Motor neuron (in vitro differentiated cells): ENCODE measurements around the gene CAMTA1. TPM values are rescaled to one million over a fixed set of nuclear protein-coding genes. Genes with fewer than 3 reads are reported as not detected.

ENCODE experiments used
- ATAC-seq, 8 experiments: fragments of 200-7000 bp; cut with Tn5 transposase; replicated peaks in 6 of 8; 2 replicates each; pipeline ENCODE4 v1.8.0; 2021; ENCODE audit warnings: mild to moderate bottlenecking in 8 of 8, moderate library complexity in 8 of 8
- H3K27ac ChIP-seq, 2 donors: fragments of 250-450 bp; sonication (Bioruptor Pico); 2 replicates each; pipeline ENCODE4 v1.9.0; 2021; ENCODE audit warnings: antibody characterized with exemption in 2 of 2, mild to moderate bottlenecking in 2 of 2, moderate library complexity in 1 of 2
- H3K4me1 ChIP-seq, 2 donors: fragments of 250-450 bp; sonication (Bioruptor Pico); replicated peaks in 1 of 2; 2 replicates each; pipeline ENCODE4 v1.6.1; 2021; ENCODE audit warnings: antibody characterized with exemption in 2 of 2, mild to moderate bottlenecking in 2 of 2, moderate library complexity in 1 of 2
- H3K4me3 ChIP-seq, 5 donors: fragments of 250-450 bp; sonication (Bioruptor Pico); 2 replicates each; pipeline ENCODE4 v1.9.0; 2021; ENCODE audit warnings: antibody characterized with exemption in 5 of 5, mild to moderate bottlenecking in 5 of 5, moderate library complexity in 4 of 5
- WGBS, 10 experiments: fragments of 450-650 bp; shearing (Covaris generic); methylation state at CpG; one replicate each; pipeline ENCODE4 v1.0.0; 2022; 5-methylcytosine and 5-hydroxymethylcytosine counted together
- in situ Hi-C, 9 experiments: fragments of 400-800 bp; cut with MboI; loops; one replicate each; pipeline ENCODE4 v1.15.0; 2021; ENCODE audit warnings: low sequenced_read_pairs in 9 of 9, low pct_unique_long_range_greater_than_20kb in 2 of 9; ENCODE audit not compliant: unreplicated experiment in 9 of 9
- total RNA-seq, 8 experiments: library from RNA; unstranded; fragments of 300-600 nt; gene quantifications; 2 replicates each; pipeline versions ENCODE4 v1.2.3 to v1.2.4, GENCODE V29; 2022

The CAMTA1 gene
- total RNA-seq, 8 experiments from 2014 or later = 38.5 to 145 (median 77.6) TPM

- in situ Hi-C loops = no loop called here
- peak in 5 of 8 experiments; percentile 45 to 74 (median 59) for ATAC-seq
- Histone ChIP-seq H3K4me1 (peaks cover 23 to 35% of the 10 kb centered on the region in 2 donors), H3K4me3 (no peak overlapping the region), H3K27ac (peak overlapping the region in 1 of 2 donors; percentile 28)
- WGBS, 10 experiments = 63 to 100% (median 78%) methylated on average over 1 to 17 of the region's 17 CpGs; no CpG with 5 or more reads in 1 of the 10 experiments
These were observed 641.7 kb downstream of the CAMTA1 start for GRCh38 chr1:7426780-7427604.

GRCh38 chr1:7427605-7428300, 642.5 kb downstream of the CAMTA1 start:
- Histone ChIP-seq H3K4me1 (peaks cover 29 to 42% of the 10 kb centered on the region in 2 donors), H3K4me3 (no peak overlapping the region), H3K27ac (peak overlapping the region; percentile 3 to 56)
- ATAC-seq = peak in 5 of 8 experiments; percentile 44 to 82 (median 68)
- in situ Hi-C loops = no loop called here
- 40 to 93% (median 61%) methylated on average over 2 to 11 of the region's 17 CpGs; no CpG with 5 or more reads in 3 of the 10 experiments for WGBS, 10 experiments

- in situ Hi-C loops = no loop called here
- Histone ChIP-seq H3K4me3 (no peak overlapping the region), H3K4me1 (peaks cover 37 to 52% of the 10 kb centered on the region in 2 donors), H3K27ac (no peak overlapping the region)
- 58 to 100% (median 89%) methylated on average over 1 to 3 of the region's 3 CpGs; no CpG with 5 or more reads in 2 of the 10 experiments for WGBS, 10 experiments
- no peak for ATAC-seq
These were observed 644.0 kb downstream of the CAMTA1 start for GRCh38 chr1:7429290-7429689.

- Histone ChIP-seq H3K4me3 (no peak overlapping the region), H3K4me1 (peaks cover 37 to 52% of the 10 kb centered on the region in 2 donors), H3K27ac (no peak overlapping the region)
- in situ Hi-C loops = no loop called here
- ATAC-seq = no peak
- 60 to 100% (median 96%) methylated on average over 1 to 6 of the region's 7 CpGs; no CpG with 5 or more reads in 2 of the 10 experiments for WGBS, 10 experiments
These were observed 644.9 kb downstream of the CAMTA1 start for GRCh38 chr1:7430047-7430608.

- no peak for ATAC-seq
- WGBS, 10 experiments = 0 to 100% (median 82%) methylated on average over 1 of the region's 1 CpG; no CpG with 5 or more reads in 3 of the 10 experiments
- Histone ChIP-seq H3K4me1 (peaks cover 42 to 51% of the 10 kb centered on the region in 2 donors), H3K27ac (no peak overlapping the region), H3K4me3 (no peak overlapping the region)
- in situ Hi-C loops = no loop called here
These were observed 645.4 kb downstream of the CAMTA1 start for GRCh38 chr1:7430691-7431090.

- whole genome bisulfite sequencing, 10 experiments = 56 to 100% (median 77%) methylated on average over 2 to 10 of the region's 15 CpGs; no CpG with 5 or more reads in 1 of the 10 experiments
- peaks cover 34 to 41% of the 10 kb centered on the region in 2 donors for H3K4me1 ChIP-seq
- in situ Hi-C loops = no loop called here
- H3K4me3 ChIP-seq = no peak overlapping the region
- H3K27ac ChIP-seq = peak overlapping the region in 1 of 2 donors; percentile 32
- peak in 5 of 8 experiments; percentile 71 to 84 (median 73) for ATAC-seq
These were observed 647.0 kb downstream of the CAMTA1 start for GRCh38 chr1:7432102-7432899.

- Histone ChIP-seq H3K27ac (peak overlapping the region in 1 of 2 donors; percentile 32), H3K4me3 (no peak overlapping the region), H3K4me1 (peaks cover 28 to 35% of the 10 kb centered on the region in 2 donors)
- 40 to 100% (median 81%) methylated on average over 1 to 3 of the region's 5 CpGs; no CpG with 5 or more reads in 4 of the 10 experiments for WGBS, 10 experiments
- ATAC-seq = peak in 4 of 8 experiments; percentile 8 to 32 (median 22)
- in situ Hi-C loops = no loop called here
These were observed 647.7 kb downstream of the CAMTA1 start for GRCh38 chr1:7432900-7433380.

- ATAC-seq = no peak
- in situ Hi-C loops = no loop called here
- H3K4me1 ChIP-seq = peaks cover 27 to 32% of the 10 kb centered on the region in 2 donors
- WGBS, 10 experiments = 70 to 100% (median 93%) methylated on average over 1 to 5 of the region's 5 CpGs; no CpG with 5 or more reads in 4 of the 10 experiments
- H3K4me3 ChIP-seq = no peak overlapping the region
- H3K27ac ChIP-seq = no peak overlapping the region
These were observed 649.3 kb downstream of the CAMTA1 start for GRCh38 chr1:7434566-7434965.

GRCh38 chr1:7435276-7436055, 650.2 kb downstream of the CAMTA1 start:
- WGBS, 10 experiments = 50 to 91% (median 90%) methylated on average over 1 to 11 of the region's 14 CpGs; no CpG with 5 or more reads in 4 of the 10 experiments
- Histone ChIP-seq H3K4me1 (peaks cover 32 to 40% of the 10 kb centered on the region in 2 donors), H3K4me3 (no peak overlapping the region), H3K27ac (no peak overlapping the region)
- no peak for ATAC-seq
- in situ Hi-C loops = no loop called here

- peak in 1 of 8 experiments; percentile 4 for ATAC-seq
- H3K4me3 ChIP-seq = no peak overlapping the region
- in situ Hi-C loops = no loop called here
- H3K4me1 ChIP-seq = peaks cover 39 to 43% of the 10 kb centered on the region in 2 donors
- WGBS, 10 experiments = 0 to 100% (median 71%) methylated on average over 1 to 10 of the region's 20 CpGs; no CpG with 5 or more reads in 2 of the 10 experiments
- no peak overlapping the region for H3K27ac ChIP-seq
These were observed 651.1 kb downstream of the CAMTA1 start for GRCh38 chr1:7436056-7437005.

- H3K27ac ChIP-seq = no peak overlapping the region
- no peak for ATAC-seq
- peaks cover 46 to 49% of the 10 kb centered on the region in 2 donors for H3K4me1 ChIP-seq
- in situ Hi-C loops = no loop called here
- WGBS, 10 experiments = 73 to 89% (median 81%) methylated on average over 2 to 6 of the region's 9 CpGs; no CpG with 5 or more reads in 6 of the 10 experiments
- no peak overlapping the region for H3K4me3 ChIP-seq
These were observed 651.8 kb downstream of the CAMTA1 start for GRCh38 chr1:7437036-7437435.
